ENCODE results near the gene FAM81A.
A peak's percentile ranks its signal among the peaks of the same experiment; 100 is the strongest.

The FAM81A gene

GRCh38 chr15:59437817-59438624, at the start of gene FAM81A:
Gene FAM81A, plus strand, starts transcription at chr15:59438186. Its CDS starts 20,441 bp downstream, at chr15:59458627.
- DNase-seq: peak; percentile 81 to 95 (median 92)

GRCh38 chr15:59388670-59389069, 49.3 kb upstream of the FAM81A start:
- DNase-seq: no peak

- DNase-seq: no peak
Measured at GRCh38 chr15:59392299-59392698, 45.7 kb upstream of the FAM81A start.

GRCh38 chr15:59394166-59394661, 43.8 kb upstream of the FAM81A start:
- DNase-seq: no peak

- DNase-seq: no peak
Measured at GRCh38 chr15:59396211-59396610, 41.8 kb upstream of the FAM81A start.

GRCh38 chr15:59396679-59397078, 41.3 kb upstream of the FAM81A start:
- no peak for DNase-seq

GRCh38 chr15:59398220-59398619, 39.8 kb upstream of the FAM81A start:
- DNase-seq: no peak

- DNase-seq: no peak
Measured at GRCh38 chr15:59399465-59400102, 38.4 kb upstream of the FAM81A start.

GRCh38 chr15:59400103-59400813, 37.7 kb upstream of the FAM81A start:
- no peak for DNase-seq

- peak in 1 of 3 experiments; percentile 65 for DNase-seq
Measured at GRCh38 chr15:59401051-59401823, 36.7 kb upstream of the FAM81A start.

GRCh38 chr15:59401824-59402569, 36.0 kb upstream of the FAM81A start:
- DNase-seq: peak in 2 of 3 experiments; percentile 74 to 93

- DNase-seq: no peak
Measured at GRCh38 chr15:59405079-59405478, 32.9 kb upstream of the FAM81A start.

GRCh38 chr15:59406446-59406845, 31.5 kb upstream of the FAM81A start:
- DNase-seq: no peak

GRCh38 chr15:59407946-59408345, 30.0 kb upstream of the FAM81A start:
- DNase-seq: no peak

GRCh38 chr15:59410391-59410896, 27.5 kb upstream of the FAM81A start:
- DNase-seq: no peak

- no peak for DNase-seq
Measured at GRCh38 chr15:59413577-59413976, 24.4 kb upstream of the FAM81A start.

- no peak for DNase-seq
Measured at GRCh38 chr15:59416816-59417215, 21.2 kb upstream of the FAM81A start.

GRCh38 chr15:59419170-59419569, 18.8 kb upstream of the FAM81A start:
- DNase-seq: no peak

- DNase-seq: no peak
Measured at GRCh38 chr15:59420108-59420507, 17.9 kb upstream of the FAM81A start.

- no peak for DNase-seq
Measured at GRCh38 chr15:59420986-59421618, 16.9 kb upstream of the FAM81A start.

GRCh38 chr15:59424616-59425015, 13.4 kb upstream of the FAM81A start:
- no peak for DNase-seq

All from NCI-H1417 (cell line).